ENCODE results near the gene C2orf72.

The C2orf72 gene

DNA sequence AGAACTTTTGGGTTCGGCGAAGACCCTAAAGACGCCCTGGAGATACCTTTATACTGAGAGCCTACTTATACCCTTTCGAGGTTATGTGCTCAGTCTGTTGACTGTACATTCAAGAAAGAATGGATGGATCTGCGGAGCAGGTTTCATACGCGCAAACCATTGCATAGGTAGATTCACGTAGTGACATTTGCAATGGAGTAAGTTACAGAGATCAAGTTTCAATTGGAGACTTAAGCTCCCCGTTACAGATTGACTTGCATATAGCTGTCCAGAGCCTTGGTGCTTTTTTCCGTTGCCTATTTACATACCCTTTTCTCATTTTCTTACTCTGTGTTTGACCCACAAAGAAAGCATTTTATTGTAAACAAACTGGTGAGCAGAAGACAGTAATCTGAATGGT lies 20.3 kb downstream of the C2orf72 start:
- Histone ChIP-seq H3K4me3 (ENCODE audit: low read depth in 1 of 2, low read length in 1 of 2) (peak overlapping the region; percentile 88 to 99), H3K27ac (peak overlapping the region; percentile 94), H3K9me3 (no peaks in the 10 kb centered on the region), H3K27me3 (peaks cover 25% of the 10 kb centered on the region), H3K4me1 (ENCODE audit: control insufficient read depth in 1 of 2, insufficient read depth in 1 of 2, low read depth in 1 of 2, low read length in 1 of 2) (peaks cover 30 to 42% of the 10 kb centered on the region in 2 experiments), H3K36me3 (peaks cover 15% of the 10 kb centered on the region)
- TF ChIP-seq, protein P1, sequence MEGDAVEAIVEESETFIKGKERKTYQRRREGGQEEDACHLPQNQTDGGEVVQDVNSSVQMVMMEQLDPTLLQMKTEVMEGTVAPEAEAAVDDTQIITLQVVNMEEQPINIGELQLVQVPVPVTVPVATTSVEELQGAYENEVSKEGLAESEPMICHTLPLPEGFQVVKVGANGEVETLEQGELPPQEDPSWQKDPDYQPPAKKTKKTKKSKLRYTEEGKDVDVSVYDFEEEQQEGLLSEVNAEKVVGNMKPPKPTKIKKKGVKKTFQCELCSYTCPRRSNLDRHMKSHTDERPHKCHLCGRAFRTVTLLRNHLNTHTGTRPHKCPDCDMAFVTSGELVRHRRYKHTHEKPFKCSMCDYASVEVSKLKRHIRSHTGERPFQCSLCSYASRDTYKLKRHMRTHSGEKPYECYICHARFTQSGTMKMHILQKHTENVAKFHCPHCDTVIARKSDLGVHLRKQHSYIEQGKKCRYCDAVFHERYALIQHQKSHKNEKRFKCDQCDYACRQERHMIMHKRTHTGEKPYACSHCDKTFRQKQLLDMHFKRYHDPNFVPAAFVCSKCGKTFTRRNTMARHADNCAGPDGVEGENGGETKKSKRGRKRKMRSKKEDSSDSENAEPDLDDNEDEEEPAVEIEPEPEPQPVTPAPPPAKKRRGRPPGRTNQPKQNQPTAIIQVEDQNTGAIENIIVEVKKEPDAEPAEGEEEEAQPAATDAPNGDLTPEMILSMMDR (IDR thresholded peaks at IDR 0.05), result no peak

DNA sequence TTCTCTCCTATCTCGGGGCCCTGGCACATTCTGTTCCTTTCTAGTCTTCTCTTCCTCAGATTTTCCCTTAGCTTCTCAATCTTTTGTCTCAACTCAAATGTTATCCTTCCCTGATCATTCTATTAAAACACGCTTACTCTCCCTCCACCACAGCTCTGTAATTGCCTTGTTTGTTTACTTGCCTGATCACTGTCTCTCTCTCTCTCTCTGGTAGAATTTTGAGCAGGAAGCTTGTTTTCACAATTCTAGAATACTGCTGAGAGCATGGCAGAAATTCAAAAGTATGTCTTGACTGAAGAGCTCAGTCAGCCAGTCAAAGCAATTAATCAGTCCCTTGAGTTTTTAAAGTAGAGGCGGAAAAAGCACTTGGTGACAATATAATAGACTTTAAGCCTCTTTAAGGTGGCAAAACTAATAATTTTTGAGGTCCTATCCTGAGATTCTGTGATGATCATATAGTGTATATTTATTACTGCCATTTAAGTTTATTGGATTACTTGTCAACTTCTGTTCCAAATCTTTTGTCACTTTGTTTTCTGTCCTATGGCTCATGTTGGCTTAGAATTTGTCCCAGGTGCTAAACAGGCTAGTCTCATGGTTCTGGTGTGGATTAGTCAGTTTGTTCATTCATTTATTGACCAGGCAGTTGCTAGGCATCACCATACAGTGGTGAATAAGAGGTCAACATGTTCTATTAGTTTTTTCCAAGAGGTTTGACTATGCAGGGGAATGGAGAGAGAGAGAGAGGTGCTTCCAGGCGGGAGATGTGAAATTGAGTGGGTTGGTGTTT lies 21.6 kb downstream of the C2orf72 start:
- Histone ChIP-seq H3K4me1 (ENCODE audit: control insufficient read depth in 1 of 2, insufficient read depth in 1 of 2, low read depth in 1 of 2, low read length in 1 of 2) (peaks cover 28 to 35% of the 10 kb centered on the region in 2 experiments), H3K4me3 (ENCODE audit: low read depth in 1 of 2, low read length in 1 of 2) (no peak overlapping the region), H3K27ac (no peak overlapping the region), H3K9me3 (no peaks in the 10 kb centered on the region), H3K27me3 (peaks cover 11% of the 10 kb centered on the region), H3K36me3 (peaks cover 27% of the 10 kb centered on the region)
- TF ChIP-seq, protein P1 (IDR thresholded peaks at IDR 0.05), result no peak

DNA sequence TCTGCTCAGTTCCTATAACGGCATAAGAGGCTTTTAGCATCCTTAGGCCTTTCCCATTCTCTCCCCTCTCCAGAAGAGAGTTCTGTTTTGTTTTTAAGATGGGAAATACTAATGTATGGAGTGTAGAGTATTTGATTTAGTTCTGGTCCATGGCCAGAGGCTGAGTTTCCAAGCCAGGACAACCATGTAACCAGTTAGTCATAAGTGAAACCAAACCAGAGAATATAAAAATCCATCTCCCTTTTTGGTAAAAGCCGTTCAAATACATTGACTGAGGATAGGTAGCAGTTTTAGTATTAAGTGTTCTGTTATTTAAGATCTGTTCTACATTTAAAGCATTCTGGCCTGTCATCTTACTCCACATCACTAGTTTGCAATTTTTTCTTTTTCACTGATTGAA lies 22.4 kb downstream of the C2orf72 start:
- Histone ChIP-seq H3K4me1 (ENCODE audit: control insufficient read depth in 1 of 2, insufficient read depth in 1 of 2, low read depth in 1 of 2, low read length in 1 of 2) (peaks cover 28 to 35% of the 10 kb centered on the region in 2 experiments), H3K4me3 (ENCODE audit: low read depth in 1 of 2, low read length in 1 of 2) (no peak overlapping the region), H3K9me3 (no peaks in the 10 kb centered on the region), H3K27me3 (peaks cover 4% of the 10 kb centered on the region), H3K36me3 (peaks cover 35% of the 10 kb centered on the region), H3K27ac (no peak overlapping the region)
- TF ChIP-seq, protein P1 (IDR thresholded peaks at IDR 0.05), result no peak

DNA sequence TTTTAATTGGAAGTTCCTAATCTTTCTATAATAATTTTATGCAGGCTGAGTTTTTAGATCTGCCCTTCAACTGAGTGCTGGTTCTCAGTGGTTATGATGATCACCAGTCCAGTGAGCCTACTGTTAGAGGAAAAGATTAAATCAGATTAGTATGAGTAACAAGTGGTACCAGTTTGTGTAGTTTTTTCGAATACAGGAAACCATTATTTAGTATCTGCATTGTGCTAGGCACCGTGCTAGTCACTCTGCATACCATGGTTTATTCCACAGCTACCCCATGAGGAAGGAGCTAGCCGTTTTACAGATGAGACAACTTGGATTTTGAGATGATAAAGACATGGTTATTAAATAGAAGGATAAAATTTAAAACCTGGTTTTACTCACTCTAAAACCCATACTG lies 25.5 kb downstream of the C2orf72 start:
- Histone ChIP-seq H3K9me3 (no peaks in the 10 kb centered on the region), H3K27ac (no peak overlapping the region), H3K4me1 (ENCODE audit: control insufficient read depth in 1 of 2, insufficient read depth in 1 of 2, low read depth in 1 of 2, low read length in 1 of 2) (peaks cover 22 to 28% of the 10 kb centered on the region in 2 experiments), H3K4me3 (ENCODE audit: low read depth in 1 of 2, low read length in 1 of 2) (no peak overlapping the region), H3K27me3 (no peaks in the 10 kb centered on the region), H3K36me3 (peaks cover 59% of the 10 kb centered on the region)
- TF ChIP-seq, protein P1 (IDR thresholded peaks at IDR 0.05), result no peak

DNA sequence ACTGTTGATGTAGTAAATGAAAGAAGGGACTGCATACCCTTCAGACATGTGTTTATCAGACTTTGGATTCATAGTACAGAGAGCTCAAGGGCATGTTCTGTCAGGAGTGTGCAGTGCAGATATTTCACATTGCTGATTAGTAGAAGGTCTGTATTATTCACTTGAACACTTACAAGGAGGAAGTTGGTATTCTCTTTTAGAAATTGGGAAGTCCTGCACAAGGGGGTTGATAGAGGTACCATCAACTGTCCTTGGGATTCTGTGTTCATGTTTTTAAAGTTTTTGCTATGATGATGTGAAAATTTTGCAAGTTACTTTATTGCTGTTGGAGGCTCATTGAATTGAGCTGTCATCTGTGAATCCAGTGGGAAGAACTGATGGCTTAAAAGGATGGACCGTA lies 26.0 kb downstream of the C2orf72 start:
- Histone ChIP-seq H3K27ac (no peak overlapping the region), H3K4me1 (ENCODE audit: control insufficient read depth in 1 of 2, insufficient read depth in 1 of 2, low read depth in 1 of 2, low read length in 1 of 2) (peaks cover 16 to 23% of the 10 kb centered on the region in 2 experiments), H3K27me3 (no peaks in the 10 kb centered on the region), H3K9me3 (no peaks in the 10 kb centered on the region), H3K36me3 (peaks cover 65% of the 10 kb centered on the region), H3K4me3 (ENCODE audit: low read depth in 1 of 2, low read length in 1 of 2) (no peak overlapping the region)
- TF ChIP-seq, protein P1 (IDR thresholded peaks at IDR 0.05), result no peak
